GM12878 (cell line): ENCODE results near the gene IL1RL1. TPM values are rescaled to one million over a fixed set of nuclear protein-coding genes. Genes with fewer than 3 reads are reported as not detected.

Experiments used
- ATAC-seq: fragments of 200-7000 bp; cut with Tn5 transposase; 3 replicates; pipeline ENCODE4 v1.9.1; 2020; ENCODE audit warnings: mild to moderate bottlenecking, moderate library complexity
- BruUV-seq: library from RNA; stranded (reverse); fragments of 400-500 nt; replicated peaks from 2 replicates; lab custom pipeline; 2021; lab: Mats Ljungman, UMichigan
- CTCF ChIA-PET: fragments of 300-600 bp; sonication (Branson Sonifier 250); formaldehyde crosslinking; extraction: SDS; loops from one replicate; lab custom pipeline; 2021; ENCODE audit warnings: inconsistent platforms; lab: Yijun Ruan, JAX
- POLR2A ChIA-PET: fragments of 350-600 bp; formaldehyde crosslinking; extraction: SDS; loops from one replicate; lab custom pipeline; 2021; ENCODE audit warnings: inconsistent platforms; lab: Charles Lee
- RAD21 ChIA-PET: fragments of 300-600 bp; sonication (Branson Sonifier 250); formaldehyde crosslinking; loops from one replicate; lab custom pipeline; 2023; ENCODE audit warnings: antibody characterized with exemption; ENCODE audit not compliant: unreplicated experiment; lab: Charles Lee
- SMC1A ChIA-PET: fragments of 300-600 bp; sonication (Branson Sonifier 250); formaldehyde crosslinking; loops from one replicate; lab custom pipeline; 2023; ENCODE audit not compliant: unreplicated experiment, uncharacterized antibody; lab: Charles Lee
- DNase-seq: peaks from one replicate; pipeline ENCODE4 v3.0.0-alpha.2; 2011; ENCODE audit warnings: low read depth, low spot score
- FAIRE-seq: peaks from 3 replicates; lab custom pipeline; 2011; peaks lifted over from hg19 to GRCh38; lab: Jason Lieb, UNC
- H2AFZ ChIP-seq: 2 replicates; pipeline ENCODE4 v1.6.0; 2011; ENCODE audit warnings: low read depth, low read length, control low read depth; ENCODE audit not compliant: control insufficient read depth
- H3K27ac ChIP-seq: 2 replicates; pipeline ENCODE4 v1.5.1; 2011; ENCODE audit warnings: control low read depth; ENCODE audit not compliant: control insufficient read depth, insufficient read depth
- H3K27me3 ChIP-seq, 2 experiments: replicated peaks in 1 of 2; 2 replicates each; pipeline versions ENCODE4 v1.6.0 to v1.6.1; 2011; ENCODE audit warnings: low read length in 1 of 2; ENCODE audit not compliant: control insufficient read depth in 2 of 2, insufficient read depth in 2 of 2
- H3K36me3 ChIP-seq, 2 experiments: 2 replicates each; pipeline ENCODE4 v1.5.1; 2011; ENCODE audit warnings: low read length in 1 of 2; ENCODE audit not compliant: control insufficient read depth in 2 of 2, insufficient read depth in 2 of 2
- H3K4me1 ChIP-seq: 2 replicates; pipeline ENCODE4 v1.6.1; 2011; ENCODE audit warnings: mild to moderate bottlenecking, low read length, moderate library complexity, mixed read lengths; ENCODE audit not compliant: control insufficient read depth, insufficient read depth
- H3K4me2 ChIP-seq: 2 replicates; pipeline ENCODE4 v1.6.0; 2011; ENCODE audit warnings: control low read depth; ENCODE audit not compliant: control insufficient read depth, insufficient read depth
- H3K4me3 ChIP-seq: fragments of 200-600 bp; sonication (generic); 2 replicates; pipeline ENCODE4 v1.5.1; 2016
- H3K79me2 ChIP-seq: 2 replicates; pipeline ENCODE4 v1.6.0; 2011; ENCODE audit warnings: low read length; ENCODE audit not compliant: control insufficient read depth, insufficient read depth
- H3K9ac ChIP-seq: 2 replicates; pipeline ENCODE4 v1.8.0; 2011; ENCODE audit warnings: low read length, control low read depth, mixed read lengths; ENCODE audit not compliant: control insufficient read depth, insufficient read depth
- H3K9me3 ChIP-seq: replicated peaks from 3 replicates; pipeline ENCODE4 v1.5.1; 2011; ENCODE audit warnings: mild to moderate bottlenecking, low read length; ENCODE audit not compliant: control insufficient read depth, insufficient read depth
- H4K20me1 ChIP-seq: 2 replicates; pipeline ENCODE4 v1.6.0; 2011; ENCODE audit not compliant: control insufficient read depth, insufficient read depth
- LARP7 ChIP-seq: fragments of 450-650 bp; IDR thresholded peaks from 2 replicates; pipeline ENCODE4 v1.6.1; 2017; ENCODE audit warnings: mild to moderate bottlenecking
- STAT1 ChIP-seq: fragments of 450-650 bp; conservative IDR thresholded peaks from 2 replicates; pipeline ENCODE4 v1.6.1; 2014; ENCODE audit warnings: antibody characterized with exemption, mild to moderate bottlenecking
- WGBS: methylation state at CpG from one replicate; pipeline ENCODE4 v1.1.6; 2016; ENCODE audit warnings: low lambda C conversion rate; ENCODE audit not compliant: insufficient replicate concordance, insufficient coverage; ENCODE audit errors: missing lambda C conversion rate; 5-methylcytosine and 5-hydroxymethylcytosine counted together
- in situ Hi-C: fragments of 300-500 bp; cut with MboI; formaldehyde crosslinking; loops from 9 replicates; pipeline ENCODE4 v1.14.3; 2018; ENCODE audit warnings: mixed read lengths
- intact Hi-C: fragments of 100-400 bp; cut with micrococcal nuclease; formaldehyde crosslinking; loops from one replicate; pipeline ENCODE4 v1.14.2; 2022; ENCODE audit not compliant: unreplicated experiment
- polyA plus RNA-seq, 11 experiments: library from polyadenylated mRNA; depleted of rRNA in 4 of 11; unstranded in 6 of 11; stranded (reverse) in 5 of 11; fragments of >200 nt; fragmentation: Nextera tagmentation in 4 of 11; fragmentation: Illumina TruSeq in 1 of 11; extraction: Ambion mirVana in 4 of 11; extraction: Trizol in 1 of 11; gene quantifications; 1 replicate in 1 of 11; 2 replicates in 10 of 11; pipeline versions ENCODE4 v1.2.1 to v1.2.3, GENCODE V29; 2011 to 2016; ENCODE audit warnings: inconsistent platforms in 2 of 11, missing spikeins in 2 of 11, low read depth in 1 of 11
- total RNA-seq, 4 experiments: library from RNA; depleted of rRNA in 3 of 4; stranded (reverse); fragments of >200 nt in 3 of 4; fragmentation: Illumina TruSeq in 1 of 4; extraction: Trizol in 1 of 4; gene quantifications; 2 replicates each; pipeline versions ENCODE4 v1.2.1 to v1.2.3, GENCODE V29; 2013 to 2021
- TF ChIP-seq, protein P1 (sequence below): fragments of 450-650 bp; IDR thresholded peaks from 2 replicates; pipeline ENCODE4 v1.6.1; 2016; ENCODE audit warnings: mild to moderate bottlenecking, moderate library complexity, borderline replicate concordance

Gene IL1RL1
- total and polyA plus RNA-seq, 10 of the 15 experiments (the other 5 are each of a cell fraction or from before 2014, with no cell fraction given), result 0.08 to 0.18 TPM; not detected in 8

DNA sequence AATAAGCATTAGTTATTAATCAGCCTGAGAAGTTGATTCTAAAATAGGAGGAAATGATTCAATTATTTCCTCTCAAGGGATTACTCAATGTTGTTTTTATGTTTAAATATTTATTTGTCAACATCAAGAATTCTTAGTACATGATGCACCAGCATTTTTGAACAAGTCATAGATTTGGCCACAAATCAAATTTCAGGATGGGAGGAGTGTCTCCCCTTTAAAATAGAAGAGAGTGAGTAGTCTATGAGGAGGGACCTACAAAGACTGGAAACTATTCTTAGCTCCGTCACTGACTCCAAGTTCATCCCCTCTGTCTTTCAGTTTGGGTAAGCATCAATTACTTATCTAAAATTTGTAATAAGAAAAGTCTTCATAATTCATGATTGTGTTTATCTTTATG is 25.6 kb downstream of the IL1RL1 start:
- DNase-seq (no peak), ATAC-seq (no peak; the same call in 2 of the 3 replicates), FAIRE-seq (no peak)
- in situ Hi-C loops (no loop called here), intact Hi-C loops (no loop called here)
- Histone ChIP-seq H4K20me1 (no peaks in the 10 kb centered on the region), H3K4me2 (no peak overlapping the region), H2AFZ (no peak overlapping the region), H3K4me1 (no peaks in the 10 kb centered on the region), H3K9ac (no peak overlapping the region), H3K4me3 (no peak overlapping the region), H3K27me3 (peaks cover 0 to 5% of the 10 kb centered on the region in 2 experiments; a peak in 1 of 4 replicates), H3K27ac (no peak overlapping the region), H3K79me2 (no peaks in the 10 kb centered on the region), H3K9me3 (no peaks in the 10 kb centered on the region), H3K36me3 (no peaks in the 10 kb centered on the region)
- POLR2A ChIA-PET, result no interaction called here
- RAD21 ChIA-PET, result no interaction called here
- SMC1A ChIA-PET, result interaction anchor here (1.4 kb wide), 1 partner anchor 15 kb away, joined by 3 read pairs; no protein-coding TSS in a partner anchor
- CTCF ChIA-PET, result interaction anchor here (0.9 to 1.3 kb wide), 3 partner anchors 35 to 331 kb away, joined by 3 to 5 read pairs (median 4); no protein-coding TSS in a partner anchor
- 0% methylated on average over 1 of the region's 1 CpG for WGBS
- BruUV-seq, result no TSS peak
- TF ChIP-seq STAT1 (no peak), LARP7 (no peak)
- TF ChIP-seq, protein P1, sequence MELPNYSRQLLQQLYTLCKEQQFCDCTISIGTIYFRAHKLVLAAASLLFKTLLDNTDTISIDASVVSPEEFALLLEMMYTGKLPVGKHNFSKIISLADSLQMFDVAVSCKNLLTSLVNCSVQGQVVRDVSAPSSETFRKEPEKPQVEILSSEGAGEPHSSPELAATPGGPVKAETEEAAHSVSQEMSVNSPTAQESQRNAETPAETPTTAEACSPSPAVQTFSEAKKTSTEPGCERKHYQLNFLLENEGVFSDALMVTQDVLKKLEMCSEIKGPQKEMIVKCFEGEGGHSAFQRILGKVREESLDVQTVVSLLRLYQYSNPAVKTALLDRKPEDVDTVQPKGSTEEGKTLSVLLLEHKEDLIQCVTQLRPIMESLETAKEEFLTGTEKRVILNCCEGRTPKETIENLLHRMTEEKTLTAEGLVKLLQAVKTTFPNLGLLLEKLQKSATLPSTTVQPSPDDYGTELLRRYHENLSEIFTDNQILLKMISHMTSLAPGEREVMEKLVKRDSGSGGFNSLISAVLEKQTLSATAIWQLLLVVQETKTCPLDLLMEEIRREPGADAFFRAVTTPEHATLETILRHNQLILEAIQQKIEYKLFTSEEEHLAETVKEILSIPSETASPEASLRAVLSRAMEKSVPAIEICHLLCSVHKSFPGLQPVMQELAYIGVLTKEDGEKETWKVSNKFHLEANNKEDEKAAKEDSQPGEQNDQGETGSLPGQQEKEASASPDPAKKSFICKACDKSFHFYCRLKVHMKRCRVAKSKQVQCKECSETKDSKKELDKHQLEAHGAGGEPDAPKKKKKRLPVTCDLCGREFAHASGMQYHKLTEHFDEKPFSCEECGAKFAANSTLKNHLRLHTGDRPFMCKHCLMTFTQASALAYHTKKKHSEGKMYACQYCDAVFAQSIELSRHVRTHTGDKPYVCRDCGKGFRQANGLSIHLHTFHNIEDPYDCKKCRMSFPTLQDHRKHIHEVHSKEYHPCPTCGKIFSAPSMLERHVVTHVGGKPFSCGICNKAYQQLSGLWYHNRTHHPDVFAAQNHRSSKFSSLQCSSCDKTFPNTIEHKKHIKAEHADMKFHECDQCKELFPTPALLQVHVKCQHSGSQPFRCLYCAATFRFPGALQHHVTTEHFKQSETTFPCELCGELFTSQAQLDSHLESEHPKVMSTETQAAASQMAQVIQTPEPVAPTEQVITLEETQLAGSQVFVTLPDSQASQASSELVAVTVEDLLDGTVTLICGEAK, result no peak
